PC-3 (cell line): ENCODE results near the gene DCP1B.

Experiments used
- CTCF ChIP-seq: fragments of 300-600 bp; sonication (generic); conservative IDR thresholded peaks from 2 replicates; pipeline ENCODE4 v1.5.1; 2017; ENCODE audit warnings: antibody characterized with exemption, low read depth, mild to moderate bottlenecking, low read length
- EZH2phosphoT487 ChIP-seq: fragments of 300-600 bp; sonication (generic); IDR thresholded peaks from 2 replicates; pipeline ENCODE4 v1.6.1; 2018; ENCODE audit warnings: mild to moderate bottlenecking, antibody characterized with exemption, low read length, borderline replicate concordance

- TF ChIP-seq CTCF (no peak), EZH2phosphoT487 (no peak)
These were observed 90.7 kb downstream of the DCP1B start for GRCh38 chr12:1913377-1914113.
